Measurements from ENCODE around the gene SLC25A19.

- TF ChIP-seq CTCF (IDR thresholded peaks at IDR 0.05) (no peak), POLR2A (IDR thresholded peaks at IDR 0.05) (no peak)
Measured at GRCh38 chr17:75287221-75287620, 2.0 kb downstream of the SLC25A19 start.

All from lower leg skin (tissue), 3 donors.